Fibroblast of lung (primary cell): Measurements from ENCODE around the gene TBC1D22A.

ENCODE experiments used
- EZH2 ChIP-seq: IDR thresholded peaks from 2 replicates; pipeline ENCODE4 v1.5.1; 2012; ENCODE audit warnings: low read length, control low read depth, mild to moderate bottlenecking; ENCODE audit errors: missing control alignments
- TF ChIP-seq, protein P1 (sequence below), 2 donors: IDR thresholded peaks in 1 of 2; conservative IDR thresholded peaks in 1 of 2; 1 replicate in 1 of 2; 2 replicates in 1 of 2; pipeline ENCODE4 v1.5.1; 2011 to 2012; ENCODE audit warnings: low read length in 2 of 2, control low read depth in 1 of 2, inconsistent platforms in 1 of 2, low read depth in 1 of 2, mild to moderate bottlenecking in 1 of 2

- TF ChIP-seq, protein P1, sequence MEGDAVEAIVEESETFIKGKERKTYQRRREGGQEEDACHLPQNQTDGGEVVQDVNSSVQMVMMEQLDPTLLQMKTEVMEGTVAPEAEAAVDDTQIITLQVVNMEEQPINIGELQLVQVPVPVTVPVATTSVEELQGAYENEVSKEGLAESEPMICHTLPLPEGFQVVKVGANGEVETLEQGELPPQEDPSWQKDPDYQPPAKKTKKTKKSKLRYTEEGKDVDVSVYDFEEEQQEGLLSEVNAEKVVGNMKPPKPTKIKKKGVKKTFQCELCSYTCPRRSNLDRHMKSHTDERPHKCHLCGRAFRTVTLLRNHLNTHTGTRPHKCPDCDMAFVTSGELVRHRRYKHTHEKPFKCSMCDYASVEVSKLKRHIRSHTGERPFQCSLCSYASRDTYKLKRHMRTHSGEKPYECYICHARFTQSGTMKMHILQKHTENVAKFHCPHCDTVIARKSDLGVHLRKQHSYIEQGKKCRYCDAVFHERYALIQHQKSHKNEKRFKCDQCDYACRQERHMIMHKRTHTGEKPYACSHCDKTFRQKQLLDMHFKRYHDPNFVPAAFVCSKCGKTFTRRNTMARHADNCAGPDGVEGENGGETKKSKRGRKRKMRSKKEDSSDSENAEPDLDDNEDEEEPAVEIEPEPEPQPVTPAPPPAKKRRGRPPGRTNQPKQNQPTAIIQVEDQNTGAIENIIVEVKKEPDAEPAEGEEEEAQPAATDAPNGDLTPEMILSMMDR (conservative IDR thresholded peaks at IDR 0.05 in 1 of 2, IDR thresholded peaks at IDR 0.05 in 1 of 2; ENCODE audit: low read depth in 1 of 2, low read length in 2 of 2) = no peak
- TF ChIP-seq EZH2 = no peak
Measured at GRCh38 chr22:47207846-47208554, 445.6 kb downstream of the TBC1D22A start.
